ENCODE data around the gene FAIM.

GRCh38 chr3:138608322-138609135 lies at the start of gene FAIM:
- TF ChIP-seq CTCF (IDR thresholded peaks at IDR 0.05; ENCODE audit: control extremely low read depth in 1 of 3, insufficient read depth in 1 of 3, low read depth in 1 of 3, low read length in 3 of 3) (no peak), POLR2A (IDR thresholded peaks at IDR 0.05; ENCODE audit: control extremely low read depth in 1 of 2, low read depth in 2 of 2, low read length in 2 of 2) (peak in 1 of 2 experiments; percentile 88; a peak in 2 of 3 replicates), EZH2 (IDR thresholded peaks at IDR 0.05; ENCODE audit: low read depth, low read length, severe bottlenecking) (no peak), KDM1A (IDR thresholded peaks at IDR 0.05; ENCODE audit: borderline replicate concordance, low read length) (no peak), EGR1 (IDR thresholded peaks at IDR 0.05; ENCODE audit: borderline replicate concordance, low read depth, low read length) (no peak), SP1 (IDR thresholded peaks at IDR 0.05; ENCODE audit: low read depth, low read length) (no peak), EP300 (IDR thresholded peaks at IDR 0.05; ENCODE audit: borderline replicate concordance in 1 of 2, low read depth in 2 of 2, low read length in 2 of 2) (no peak), SP2 (IDR thresholded peaks at IDR 0.05; ENCODE audit: low read length) (no peak)
